ENCODE data around the gene GCH1. TPM values are rescaled to one million over a fixed set of nuclear protein-coding genes. Genes with fewer than 3 reads are reported as not detected.
"Not testable (repeated sequence)": the region's sequence is repeated elsewhere in the genome, so short reads cannot be mapped to it uniquely, and the experiment has no call there.

The GCH1 gene
- total RNA-seq, 2 experiments from 2014 or later: 54.8 to 55.1 TPM

- H3K9me3 Mint-ChIP-seq: no peaks in the 10 kb centered on the region
- no peak overlapping the region for H3K4me3 Mint-ChIP-seq
- CTCF ChIA-PET: no interaction called here
- H3K36me3 Mint-ChIP-seq (ENCODE audit: low read depth): no peaks in the 10 kb centered on the region
- no peak for DNase-seq
- H3K27ac Mint-ChIP-seq: no peak overlapping the region
- peaks cover 6% of the 10 kb centered on the region for H3K4me1 Mint-ChIP-seq
- POLR2A ChIA-PET: no interaction called here
- H3K27me3 Mint-ChIP-seq: peaks cover 11% of the 10 kb centered on the region
Measured at GRCh38 chr14:54809767-54810166, 92.9 kb downstream of the GCH1 start.

- peaks cover 11% of the 10 kb centered on the region for H3K27me3 Mint-ChIP-seq
- DNase-seq: no peak
- ChIA-PET POLR2A (no interaction called here), CTCF (interaction anchor here (0.7 to 1.7 kb wide), 3 partner anchors 34 to 244 kb away, joined by 3 to 4 read pairs (median 4); no protein-coding TSS in a partner anchor)
- no peaks in the 10 kb centered on the region for H3K36me3 Mint-ChIP-seq (ENCODE audit: low read depth)
- H3K4me1 Mint-ChIP-seq: peaks cover 6% of the 10 kb centered on the region
- no peaks in the 10 kb centered on the region for H3K9me3 Mint-ChIP-seq
- H3K4me3 Mint-ChIP-seq: no peak overlapping the region
- H3K27ac Mint-ChIP-seq: no peak overlapping the region
Measured at GRCh38 chr14:54808326-54809161, 94.1 kb downstream of the GCH1 start.

GRCh38 chr14:54807881-54808280 is 94.7 kb downstream of the GCH1 start:
- ChIA-PET CTCF (interaction anchor here (0.9 to 1.7 kb wide), 3 partner anchors 9 to 35 kb away, joined by 3 to 4 read pairs (median 4); no protein-coding TSS in a partner anchor), POLR2A (no interaction called here)
- Mint-ChIP-seq H3K36me3 (ENCODE audit: low read depth) (no peaks in the 10 kb centered on the region), H3K4me3 (no peak overlapping the region), H3K27me3 (peaks cover 11% of the 10 kb centered on the region), H3K4me1 (peaks cover 6% of the 10 kb centered on the region), H3K27ac (no peak overlapping the region), H3K9me3 (no peaks in the 10 kb centered on the region)
- no peak for DNase-seq

GRCh38 chr14:54807428-54807827 is 95.2 kb downstream of the GCH1 start:
- Mint-ChIP-seq H3K27me3 (peaks cover 9% of the 10 kb centered on the region), H3K9me3 (no peaks in the 10 kb centered on the region), H3K4me3 (no peak overlapping the region), H3K4me1 (peaks cover 6% of the 10 kb centered on the region), H3K27ac (no peak overlapping the region), H3K36me3 (ENCODE audit: low read depth) (no peaks in the 10 kb centered on the region)
- DNase-seq: no peak
- POLR2A ChIA-PET: no interaction called here
- CTCF ChIA-PET: interaction anchor here (0.9 to 1.7 kb wide), 3 partner anchors 10 to 34 kb away, joined by 3 to 4 read pairs (median 4); no protein-coding TSS in a partner anchor

GRCh38 chr14:54806616-54807015 is 96.0 kb downstream of the GCH1 start:
- Mint-ChIP-seq H3K27ac (no peak overlapping the region), H3K4me1 (peaks cover 6% of the 10 kb centered on the region), H3K9me3 (no peaks in the 10 kb centered on the region), H3K27me3 (peaks cover 14% of the 10 kb centered on the region), H3K36me3 (ENCODE audit: low read depth) (no peaks in the 10 kb centered on the region), H3K4me3 (no peak overlapping the region)
- no peak for DNase-seq
- ChIA-PET CTCF (interaction anchor here (0.6 to 2.1 kb wide), 7 partner anchors 10 to 82 kb away, joined by 3 to 7 read pairs (median 3); no protein-coding TSS in a partner anchor), POLR2A (no interaction called here)

- H3K4me3 Mint-ChIP-seq: no peak overlapping the region
- peaks cover 21% of the 10 kb centered on the region for H3K27me3 Mint-ChIP-seq
- ChIA-PET POLR2A (no interaction called here), CTCF (interaction anchor here (0.6 to 2.1 kb wide), 10 partner anchors 9 to 242 kb away, joined by 3 to 8 read pairs (median 4); partner anchors contain the start of gene SAMD4A)
- H3K9me3 Mint-ChIP-seq: no peaks in the 10 kb centered on the region
- DNase-seq: peak; percentile 79
- H3K27ac Mint-ChIP-seq: no peak overlapping the region
- H3K36me3 Mint-ChIP-seq (ENCODE audit: low read depth): no peaks in the 10 kb centered on the region
- peaks cover 6% of the 10 kb centered on the region for H3K4me1 Mint-ChIP-seq
Measured at GRCh38 chr14:54805445-54806322, 96.9 kb downstream of the GCH1 start.

- H3K4me3 Mint-ChIP-seq: no peak overlapping the region
- H3K27me3 Mint-ChIP-seq: peaks cover 26% of the 10 kb centered on the region
- POLR2A ChIA-PET: no interaction called here
- H3K4me1 Mint-ChIP-seq: peaks cover 6% of the 10 kb centered on the region
- DNase-seq: no peak
- H3K27ac Mint-ChIP-seq: no peak overlapping the region
- no peaks in the 10 kb centered on the region for H3K9me3 Mint-ChIP-seq
- H3K36me3 Mint-ChIP-seq (ENCODE audit: low read depth): no peaks in the 10 kb centered on the region
- CTCF ChIA-PET: interaction anchor here (0.8 to 2.1 kb wide), 6 partner anchors 13 to 241 kb away, joined by 3 to 8 read pairs (median 6); partner anchors contain the start of gene SAMD4A
Measured at GRCh38 chr14:54805070-54805444, 97.6 kb downstream of the GCH1 start.

GRCh38 chr14:54804538-54805041 is 98.0 kb downstream of the GCH1 start:
- H3K36me3 Mint-ChIP-seq (ENCODE audit: low read depth): no peaks in the 10 kb centered on the region

GRCh38 chr14:54803926-54804537 is 98.6 kb downstream of the GCH1 start:
- Mint-ChIP-seq H3K27ac (no peak overlapping the region), H3K36me3 (ENCODE audit: low read depth) (no peaks in the 10 kb centered on the region), H3K4me3 (no peak overlapping the region), H3K9me3 (no peaks in the 10 kb centered on the region), H3K27me3 (peaks cover 32% of the 10 kb centered on the region), H3K4me1 (peaks cover 6% of the 10 kb centered on the region)
- CTCF ChIA-PET: interaction anchor here (0.7 to 2.0 kb wide), 4 partner anchors 22 to 237 kb away, joined by 3 to 8 read pairs (median 4); partner anchors contain the start of gene SAMD4A
- POLR2A ChIA-PET: no interaction called here
- DNase-seq: no peak

More at GRCh38 chr14:54804538-54805041, 98.0 kb downstream of the GCH1 start:
- DNase-seq: no peak
- Mint-ChIP-seq H3K9me3 (no peaks in the 10 kb centered on the region), H3K4me1 (peaks cover 6% of the 10 kb centered on the region), H3K4me3 (no peak overlapping the region), H3K27me3 (peaks cover 31% of the 10 kb centered on the region), H3K27ac (no peak overlapping the region)
- CTCF ChIA-PET: interaction anchor here (0.7 to 2.1 kb wide), 8 partner anchors 12 to 240 kb away, joined by 3 to 8 read pairs (median 4); partner anchors contain the start of gene SAMD4A
- POLR2A ChIA-PET: no interaction called here

GRCh38 chr14:54803396-54803795 is 99.2 kb downstream of the GCH1 start:
- DNase-seq: no peak
- Mint-ChIP-seq H3K36me3 (ENCODE audit: low read depth) (no peaks in the 10 kb centered on the region), H3K4me1 (peaks cover 6% of the 10 kb centered on the region), H3K27ac (no peak overlapping the region), H3K4me3 (no peak overlapping the region), H3K27me3 (peaks cover 32% of the 10 kb centered on the region), H3K9me3 (no peaks in the 10 kb centered on the region)
- ChIA-PET POLR2A (no interaction called here), CTCF (interaction anchor here (0.8 to 2.0 kb wide), 2 partner anchors 30 to 236 kb away, joined by 3 to 8 read pairs; partner anchors contain the start of gene SAMD4A)

- DNase-seq; H3K36me3 Mint-ChIP-seq (ENCODE audit: low read depth); POLR2A ChIA-PET; H3K9me3 Mint-ChIP-seq; H3K27ac Mint-ChIP-seq; H3K4me3 Mint-ChIP-seq; H3K4me1 Mint-ChIP-seq: not testable (repeated sequence)
- H3K27me3 Mint-ChIP-seq: peaks cover 32% of the 10 kb centered on the region
- CTCF ChIA-PET: interaction anchor here (1.3 kb wide), 1 partner anchor 27 kb away, joined by 4 read pairs; no protein-coding TSS in a partner anchor
Measured at GRCh38 chr14:54801482-54801881, 101.1 kb downstream of the GCH1 start.

- Mint-ChIP-seq H3K27me3 (peaks cover 26% of the 10 kb centered on the region), H3K4me1 (no peaks in the 10 kb centered on the region), H3K9me3 (no peaks in the 10 kb centered on the region), H3K36me3 (ENCODE audit: low read depth) (no peaks in the 10 kb centered on the region), H3K4me3 (no peak overlapping the region), H3K27ac (no peak overlapping the region)
- ChIA-PET POLR2A (no interaction called here), CTCF (no interaction called here)
- DNase-seq: no peak
Measured at GRCh38 chr14:54798465-54799124, 104.0 kb downstream of the GCH1 start.
